CD8-positive, alpha-beta memory T cell (primary cell): ENCODE data around the gene CHD9. TPM values are rescaled to one million over a fixed set of nuclear protein-coding genes. Genes with fewer than 3 reads are reported as not detected.
"Not testable (repeated sequence)": the region's sequence is repeated elsewhere in the genome, so short reads cannot be mapped to it uniquely, and the experiment has no call there.

Source experiments
- CTCF ChIA-PET: fragments of 350-600 bp; sonication (Branson Sonifier 250); formaldehyde crosslinking; loops from one replicate; lab custom pipeline; 2021; ENCODE audit warnings: antibody characterized with exemption; lab: Charles Lee
- POLR2A ChIA-PET: fragments of 350-600 bp; sonication (Branson Sonifier 250); formaldehyde crosslinking; loops from one replicate; lab custom pipeline; 2021; ENCODE audit warnings: antibody characterized with exemption; lab: Charles Lee
- DNase-seq, 5 donors: peaks; one replicate each; pipeline versions ENCODE4 v3.0.0 to v3.0.0-alpha.2; 2020 to 2022; ENCODE audit warnings: mixed read lengths in 1 of 5
- H3K27ac ChIP-seq: one replicate; pipeline ENCODE4 v1.7.0; 2013; ENCODE audit warnings: low read depth, mild to moderate bottlenecking, low read length, moderate library complexity
- H3K27me3 ChIP-seq: 2 replicates; pipeline ENCODE4 v1.7.0; 2013; ENCODE audit warnings: low read length, mild to moderate bottlenecking; ENCODE audit not compliant: insufficient read depth, poor library complexity, severe bottlenecking
- H3K36me3 ChIP-seq: 2 replicates; pipeline ENCODE4 v1.7.0; 2013; ENCODE audit warnings: mild to moderate bottlenecking, low read length, moderate library complexity; ENCODE audit not compliant: insufficient read depth
- H3K4me1 ChIP-seq: 2 replicates; pipeline ENCODE4 v1.7.0; 2013; ENCODE audit warnings: mild to moderate bottlenecking, low read length, moderate library complexity; ENCODE audit not compliant: insufficient read depth
- H3K4me3 ChIP-seq: 2 replicates; pipeline ENCODE4 v1.7.0; 2013; ENCODE audit warnings: mild to moderate bottlenecking, low read length
- H3K9me3 ChIP-seq: 2 replicates; pipeline ENCODE4 v1.7.0; 2013; ENCODE audit warnings: mild to moderate bottlenecking, low read length
- H3K27ac Mint-ChIP-seq, 8 donors: one replicate each; pipeline ENCODE4 v1.8.0; 2020 to 2021; ENCODE audit warnings: mixed read lengths in 8 of 8, mild to moderate bottlenecking in 6 of 8, inconsistent platforms in 3 of 8, moderate library complexity in 3 of 8
- H3K27me3 Mint-ChIP-seq, 2 donors: one replicate each; pipeline ENCODE4 v1.8.0; 2020 to 2021; ENCODE audit warnings: mixed read lengths in 2 of 2, mild to moderate bottlenecking in 1 of 2, moderate library complexity in 1 of 2
- H3K36me3 Mint-ChIP-seq, 3 donors: one replicate each; pipeline ENCODE4 v1.8.0; 2020 to 2021; ENCODE audit warnings: mixed read lengths in 3 of 3, inconsistent platforms in 1 of 3, mild to moderate bottlenecking in 1 of 3
- H3K4me1 Mint-ChIP-seq, 3 donors: one replicate each; pipeline ENCODE4 v1.8.0; 2020 to 2021; ENCODE audit warnings: mixed read lengths in 3 of 3, inconsistent platforms in 1 of 3, mild to moderate bottlenecking in 1 of 3
- H3K4me3 Mint-ChIP-seq, 7 donors: one replicate each; pipeline ENCODE4 v1.8.0; 2020 to 2021; ENCODE audit warnings: mixed read lengths in 7 of 7, mild to moderate bottlenecking in 6 of 7, moderate library complexity in 4 of 7, inconsistent platforms in 2 of 7
- H3K9me3 Mint-ChIP-seq, 5 donors: one replicate each; pipeline ENCODE4 v1.8.0; 2020 to 2022; ENCODE audit warnings: mixed read lengths in 5 of 5, mild to moderate bottlenecking in 3 of 5, moderate library complexity in 2 of 5, inconsistent platforms in 1 of 5
- polyA plus RNA-seq: library from polyadenylated mRNA; unstranded; fragments of 300-500 nt; fragmentation: Illumina TruSeq; gene quantifications from one replicate; pipeline ENCODE4 v1.2.3, GENCODE V29; 2021
- total RNA-seq, 2 experiments: library from RNA; stranded (reverse); gene quantifications; one replicate each; pipeline ENCODE4 v1.2.3, GENCODE V29; 2021

The CHD9 gene
- total and polyA plus RNA-seq, 3 experiments from 2014 or later, result 17.4 to 57.4 (median 21.8) TPM

- DNase-seq, result no peak
- CTCF ChIA-PET, result interaction anchor here (10.0 kb wide), 1 partner anchor 16 kb away, joined by 66 read pairs; the partner anchor contains the start of gene CHD9
- H3K4me1 ChIP-seq, result peaks cover 24% of the 10 kb centered on the region
- Mint-ChIP-seq H3K36me3 (peaks cover 4 to 12% (median 8%) of the 10 kb centered on the region in 3 donors), H3K9me3 (peaks cover 0 to 5% (median 0%) of the 10 kb centered on the region in 5 donors), H3K27me3 (no peaks in the 10 kb centered on the region), H3K4me1 (peaks cover 49 to 62% (median 60%) of the 10 kb centered on the region in 3 donors), H3K4me3 (peak overlapping the region in 1 of 7 donors; percentile 75), H3K27ac (peak overlapping the region in 3 of 8 donors; percentile 13 to 57 (median 24))
- H3K4me3 ChIP-seq, result no peak overlapping the region
- POLR2A ChIA-PET, result no interaction called here
- no peaks in the 10 kb centered on the region for H3K27me3 ChIP-seq
- H3K9me3 ChIP-seq, result no peaks in the 10 kb centered on the region
- no peak overlapping the region for H3K27ac ChIP-seq
- H3K36me3 ChIP-seq, result no peaks in the 10 kb centered on the region
Observed at GRCh38 chr16:53071748-53072301, 17.0 kb downstream of the CHD9 start.

- H3K27ac ChIP-seq, result no peak overlapping the region
- ChIA-PET POLR2A (no interaction called here), CTCF (no interaction called here)
- peaks cover 0 to 5% (median 0%) of the 10 kb centered on the region in 5 donors for H3K9me3 Mint-ChIP-seq
- H3K4me1 ChIP-seq, result peaks cover 18% of the 10 kb centered on the region
- peaks cover 4 to 14% (median 8%) of the 10 kb centered on the region in 3 donors for H3K36me3 Mint-ChIP-seq
- no peak overlapping the region for H3K4me3 ChIP-seq
- H3K4me1 Mint-ChIP-seq, result peaks cover 39 to 52% (median 50%) of the 10 kb centered on the region in 3 donors
- peak overlapping the region in 1 of 8 donors; percentile 4 for H3K27ac Mint-ChIP-seq
- H3K36me3 ChIP-seq, result no peaks in the 10 kb centered on the region
- DNase-seq, result no peak
- no peaks in the 10 kb centered on the region for H3K27me3 ChIP-seq
- no peaks in the 10 kb centered on the region for H3K9me3 ChIP-seq
- no peaks in the 10 kb centered on the region for H3K27me3 Mint-ChIP-seq
- H3K4me3 Mint-ChIP-seq, result no peak overlapping the region
Observed at GRCh38 chr16:53073022-53073421, 18.2 kb downstream of the CHD9 start.

GRCh38 chr16:53074296-53074695 lies 19.5 kb downstream of the CHD9 start:
- CTCF ChIA-PET, DNase-seq: not testable (repeated sequence)

DNA sequence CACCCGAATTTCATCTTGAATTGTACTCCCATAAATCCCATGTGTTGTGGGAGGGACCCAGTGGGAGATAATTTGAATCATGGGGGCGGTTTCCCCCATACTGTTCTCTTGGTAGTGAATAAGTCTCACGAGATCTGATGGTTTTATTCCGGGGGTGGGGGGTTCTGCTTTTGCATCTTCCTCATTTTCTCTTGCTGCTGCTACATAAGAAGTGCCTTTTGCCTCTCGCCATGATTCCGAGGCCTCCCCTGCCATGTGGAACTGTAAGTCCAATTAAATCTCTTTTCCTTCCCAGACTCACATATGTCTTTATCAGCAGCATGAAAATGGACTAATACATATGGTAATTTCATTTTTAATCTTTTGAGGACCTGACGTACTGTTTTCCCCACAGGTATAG lies 20.7 kb downstream of the CHD9 start:
- H3K4me3 Mint-ChIP-seq, H3K27me3 Mint-ChIP-seq, DNase-seq, H3K9me3 Mint-ChIP-seq, H3K27me3 ChIP-seq, H3K27ac Mint-ChIP-seq, H3K4me3 ChIP-seq, CTCF ChIA-PET, H3K27ac ChIP-seq, H3K36me3 ChIP-seq, H3K4me1 ChIP-seq, POLR2A ChIA-PET, H3K9me3 ChIP-seq: not testable (repeated sequence)
- Mint-ChIP-seq H3K36me3 (peaks cover 5 to 21% (median 12%) of the 10 kb centered on the region in 3 donors), H3K4me1 (peaks cover 24 to 42% (median 36%) of the 10 kb centered on the region in 3 donors)

More at GRCh38 chr16:53074296-53074695, 19.5 kb downstream of the CHD9 start:
- H3K27me3 Mint-ChIP-seq, H3K9me3 ChIP-seq, H3K36me3 ChIP-seq, POLR2A ChIA-PET, H3K4me3 Mint-ChIP-seq, H3K9me3 Mint-ChIP-seq, H3K27ac ChIP-seq, H3K4me3 ChIP-seq, H3K27me3 ChIP-seq: not testable (repeated sequence)
- Mint-ChIP-seq H3K36me3 (peaks cover 5 to 21% (median 12%) of the 10 kb centered on the region in 3 donors), H3K27ac (peak overlapping the region in 1 of 8 donors; percentile 82), H3K4me1 (peaks cover 36 to 46% (median 44%) of the 10 kb centered on the region in 3 donors)
- peaks cover 12% of the 10 kb centered on the region for H3K4me1 ChIP-seq

DNA sequence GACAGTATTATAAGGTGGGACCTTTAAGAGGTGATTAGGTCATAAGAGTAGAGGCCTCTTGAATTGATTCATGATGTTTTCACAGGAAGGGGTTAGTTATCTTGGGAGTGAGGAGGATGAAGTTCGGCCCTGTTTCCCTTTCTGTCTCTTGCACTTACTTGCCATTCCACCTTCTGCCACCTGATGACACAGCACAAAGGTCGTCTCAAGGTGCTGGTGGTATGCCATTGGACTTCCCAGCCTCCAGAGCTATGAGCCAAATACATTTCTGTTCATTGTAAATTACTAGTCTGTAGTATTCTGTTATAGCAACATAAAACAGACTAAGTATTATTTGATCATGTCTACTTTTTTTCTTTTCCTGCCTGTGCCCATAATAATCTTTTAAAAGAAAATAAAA lies 23.5 kb downstream of the CHD9 start:
- POLR2A ChIA-PET, result no interaction called here

DNA sequence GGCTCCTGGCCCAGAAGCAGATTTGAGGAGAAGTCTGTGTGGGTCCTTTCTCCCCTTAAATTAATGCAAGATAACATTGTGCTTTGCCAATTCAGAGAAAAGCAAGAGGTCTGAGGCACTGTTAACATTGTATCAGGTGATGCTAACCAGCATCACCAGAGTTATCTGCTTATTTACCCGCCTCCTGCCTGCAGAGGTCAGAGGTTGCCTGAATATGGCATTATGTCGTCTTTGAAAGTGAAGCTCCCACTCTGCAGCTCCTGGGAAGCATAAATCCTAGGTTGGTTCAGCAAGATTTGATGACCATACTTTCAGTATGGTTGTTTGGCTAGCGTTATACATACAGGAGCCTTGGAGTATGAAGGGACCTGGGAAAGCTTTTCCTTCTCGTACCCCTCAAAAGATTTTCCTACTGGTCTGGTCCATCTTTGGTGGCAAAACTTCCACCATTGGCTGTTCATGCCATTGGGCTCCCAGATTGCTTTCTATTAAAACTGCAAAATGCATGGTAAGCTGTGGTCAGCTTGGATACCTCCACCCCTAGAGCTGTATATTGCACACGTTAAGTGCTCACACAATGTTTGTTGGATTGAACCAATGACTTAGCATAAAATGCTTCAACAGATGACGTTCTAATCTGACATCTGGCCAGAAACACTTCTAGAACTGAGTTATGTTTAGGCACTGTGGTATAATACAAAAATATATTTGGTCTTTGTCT lies 24.1 kb downstream of the CHD9 start:
- Histone ChIP-seq H3K36me3 (no peaks in the 10 kb centered on the region), H3K27me3 (no peaks in the 10 kb centered on the region), H3K27ac (peak overlapping the region; percentile 33), H3K4me3 (no peak overlapping the region), H3K9me3 (no peaks in the 10 kb centered on the region), H3K4me1 (no peaks in the 10 kb centered on the region)
- Mint-ChIP-seq H3K4me3 (no peak overlapping the region), H3K9me3 (peaks cover 0 to 1% (median 0%) of the 10 kb centered on the region in 5 donors), H3K27ac (no peak overlapping the region), H3K4me1 (peaks cover 17 to 31% (median 25%) of the 10 kb centered on the region in 3 donors), H3K36me3 (peaks cover 5 to 19% (median 14%) of the 10 kb centered on the region in 3 donors), H3K27me3 (no peaks in the 10 kb centered on the region)
- CTCF ChIA-PET, result interaction anchor here (1.2 to 1.6 kb wide), 2 partner anchors 12 to 24 kb away, joined by 3 to 7 read pairs; partner anchors contain the start of gene CHD9
- DNase-seq, result no peak
- POLR2A ChIA-PET, result no interaction called here

More for the DNA sequence above, 23.5 kb downstream of the CHD9 start:
- Mint-ChIP-seq H3K4me3 (no peak overlapping the region), H3K27ac (peak overlapping the region in 1 of 8 donors; percentile 30), H3K27me3 (no peaks in the 10 kb centered on the region), H3K4me1 (peaks cover 17 to 36% (median 29%) of the 10 kb centered on the region in 3 donors), H3K9me3 (peaks cover 0 to 5% (median 0%) of the 10 kb centered on the region in 5 donors), H3K36me3 (peaks cover 5 to 21% (median 15%) of the 10 kb centered on the region in 3 donors)
- CTCF ChIA-PET, result no interaction called here
- no peak for DNase-seq
- no peaks in the 10 kb centered on the region for H3K27me3 ChIP-seq
- H3K9me3 ChIP-seq, result no peaks in the 10 kb centered on the region
- H3K36me3 ChIP-seq, result no peaks in the 10 kb centered on the region
- H3K27ac ChIP-seq, result no peak overlapping the region
- H3K4me3 ChIP-seq, result no peak overlapping the region
- H3K4me1 ChIP-seq, result no peaks in the 10 kb centered on the region

DNA sequence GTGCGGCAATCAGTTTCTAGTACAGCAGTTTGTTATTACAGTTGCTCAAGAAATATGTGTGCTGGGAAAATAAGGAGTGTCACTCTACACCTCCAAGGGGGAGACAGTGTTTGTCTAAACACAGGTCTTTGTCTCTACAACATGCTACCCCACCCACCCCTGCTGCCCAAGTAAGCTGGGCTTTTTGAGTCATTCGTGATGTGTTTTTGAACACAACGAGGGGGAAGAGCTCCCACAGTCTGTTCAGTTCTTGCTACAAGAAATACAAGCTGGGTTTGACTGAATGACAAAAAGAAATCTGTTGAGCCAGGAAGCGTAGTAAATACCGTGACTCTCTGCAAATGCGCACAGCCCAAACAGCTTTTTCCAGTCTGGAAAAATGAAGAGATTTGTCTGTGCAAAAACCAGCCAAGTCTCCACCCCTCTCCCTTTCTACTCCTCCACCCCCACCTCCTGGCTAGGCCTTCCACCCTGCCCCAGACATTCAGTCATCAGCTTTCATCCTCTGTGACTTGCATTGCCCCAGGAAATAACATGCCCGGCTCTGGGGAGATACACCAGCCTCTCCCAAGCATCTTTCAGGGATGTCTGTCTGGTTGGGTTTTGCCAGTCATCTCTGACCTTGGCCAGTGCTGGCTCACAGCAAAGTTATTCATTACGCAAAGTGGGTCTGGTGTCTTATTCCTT lies 25.7 kb downstream of the CHD9 start:
- H3K4me1 Mint-ChIP-seq, result peaks cover 18 to 29% (median 22%) of the 10 kb centered on the region in 3 donors
- ChIA-PET POLR2A (no interaction called here), CTCF (interaction anchor here (1.6 kb wide), 1 partner anchor 26 kb away, joined by 7 read pairs; the partner anchor contains the start of gene CHD9)
- H3K36me3 ChIP-seq, result no peaks in the 10 kb centered on the region
- H3K9me3 Mint-ChIP-seq, result no peaks in the 10 kb centered on the region
- H3K4me3 Mint-ChIP-seq, result peak overlapping the region in 1 of 7 donors; percentile 49
- H3K27ac ChIP-seq, result no peak overlapping the region
- H3K27ac Mint-ChIP-seq, result peak overlapping the region in 2 of 8 donors; percentile 8 to 32
- H3K36me3 Mint-ChIP-seq, result peaks cover 8 to 14% (median 12%) of the 10 kb centered on the region in 3 donors
- no peaks in the 10 kb centered on the region for H3K9me3 ChIP-seq
- no peak overlapping the region for H3K4me3 ChIP-seq
- no peaks in the 10 kb centered on the region for H3K27me3 ChIP-seq
- no peaks in the 10 kb centered on the region for H3K27me3 Mint-ChIP-seq
- H3K4me1 ChIP-seq, result no peaks in the 10 kb centered on the region
- DNase-seq, result no peak
